ENCODE measurements around the gene MDN1.
"Not testable (repeated sequence)": the region's sequence is repeated elsewhere in the genome, so short reads cannot be mapped to it uniquely, and the experiment has no call there.

MDN1 gene

GRCh38 chr6:89758830-89759229 is 60.8 kb downstream of the MDN1 start:
- Histone ChIP-seq H3K4me1 (ENCODE audit: control insufficient read depth, low read depth, low read length) (no peaks in the 10 kb centered on the region), H3K27me3 (ENCODE audit: control insufficient read depth, insufficient read depth, low read length) (no peaks in the 10 kb centered on the region), H3K4me3 (ENCODE audit: low read length) (no peak overlapping the region), H3K9me3 (ENCODE audit: control insufficient read depth, low read depth, low read length) (no peaks in the 10 kb centered on the region), H3K36me3 (ENCODE audit: control insufficient read depth, low read depth, low read length) (peaks cover 85% of the 10 kb centered on the region), H3K27ac (ENCODE audit: low read length) (no peak overlapping the region), H3K9ac (ENCODE audit: low read length) (no peak overlapping the region)

DNA sequence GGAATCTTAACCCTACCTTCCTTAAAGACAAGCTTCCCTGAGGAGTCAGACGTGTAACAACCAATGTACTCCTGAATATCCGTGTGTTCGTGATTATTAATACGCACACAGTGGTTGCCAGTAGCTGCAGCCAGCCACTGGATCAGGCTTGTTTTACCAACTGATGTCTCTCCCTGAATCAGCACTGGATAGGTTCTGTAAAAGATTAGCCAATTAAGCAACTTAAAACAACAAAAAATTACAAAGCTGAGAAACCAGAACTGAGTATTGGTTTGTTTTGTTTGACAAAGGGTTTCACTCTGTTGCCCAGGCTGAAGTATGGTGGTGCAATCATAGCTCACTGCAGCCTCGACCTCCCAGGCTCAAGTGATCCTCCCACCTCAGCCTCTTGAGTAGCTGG is 69.3 kb downstream of the MDN1 start:
- H3K4me3 ChIP-seq (ENCODE audit: low read length), result no peak overlapping the region
- no peak overlapping the region for H3K9ac ChIP-seq (ENCODE audit: low read length)
- no peaks in the 10 kb centered on the region for H3K4me1 ChIP-seq (ENCODE audit: control insufficient read depth, low read depth, low read length)
- H3K27me3 ChIP-seq (ENCODE audit: control insufficient read depth, insufficient read depth, low read length), result no peaks in the 10 kb centered on the region
- H3K9me3 ChIP-seq (ENCODE audit: control insufficient read depth, low read depth, low read length), result no peaks in the 10 kb centered on the region
- H3K36me3 ChIP-seq (ENCODE audit: control insufficient read depth, low read depth, low read length), result peaks cover 83% of the 10 kb centered on the region
- no peak overlapping the region for H3K27ac ChIP-seq (ENCODE audit: low read length)

DNA sequence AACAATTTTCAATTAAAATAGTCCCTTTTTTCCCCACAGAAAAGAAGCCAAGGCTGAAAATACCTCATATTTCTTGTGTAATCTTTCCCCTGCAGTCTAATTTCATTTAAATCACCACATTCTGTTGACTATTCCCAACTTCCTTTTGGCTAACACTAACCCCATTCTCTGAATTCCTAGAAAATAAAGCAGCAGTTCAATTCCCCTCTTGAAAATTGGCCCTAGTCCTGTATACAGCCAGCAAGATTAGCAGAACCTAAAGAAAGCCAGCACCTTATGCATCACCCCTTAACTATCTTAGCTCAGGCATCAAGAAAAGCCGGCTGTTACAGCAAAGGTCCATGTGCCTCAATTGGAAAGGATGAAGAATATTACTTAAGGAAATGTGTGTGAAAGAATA is 69.7 kb downstream of the MDN1 start:
- H3K4me1 ChIP-seq (ENCODE audit: control insufficient read depth, low read depth, low read length), result no peaks in the 10 kb centered on the region
- no peaks in the 10 kb centered on the region for H3K9me3 ChIP-seq (ENCODE audit: control insufficient read depth, low read depth, low read length)
- no peak overlapping the region for H3K9ac ChIP-seq (ENCODE audit: low read length)
- H3K27ac ChIP-seq (ENCODE audit: low read length), result no peak overlapping the region
- H3K27me3 ChIP-seq (ENCODE audit: control insufficient read depth, insufficient read depth, low read length), result no peaks in the 10 kb centered on the region
- H3K4me3 ChIP-seq (ENCODE audit: low read length), result no peak overlapping the region
- peaks cover 83% of the 10 kb centered on the region for H3K36me3 ChIP-seq (ENCODE audit: control insufficient read depth, low read depth, low read length)

- Histone ChIP-seq H3K4me3 (ENCODE audit: low read length) (no peak overlapping the region), H3K9ac (ENCODE audit: low read length) (no peak overlapping the region), H3K4me1 (ENCODE audit: control insufficient read depth, low read depth, low read length) (no peaks in the 10 kb centered on the region), H3K27ac (ENCODE audit: low read length) (no peak overlapping the region), H3K9me3 (ENCODE audit: control insufficient read depth, low read depth, low read length) (no peaks in the 10 kb centered on the region), H3K27me3 (ENCODE audit: control insufficient read depth, insufficient read depth, low read length) (no peaks in the 10 kb centered on the region), H3K36me3 (ENCODE audit: control insufficient read depth, low read depth, low read length) (peaks cover 86% of the 10 kb centered on the region)
Observed at GRCh38 chr6:89745716-89746115, 73.9 kb downstream of the MDN1 start.

DNA sequence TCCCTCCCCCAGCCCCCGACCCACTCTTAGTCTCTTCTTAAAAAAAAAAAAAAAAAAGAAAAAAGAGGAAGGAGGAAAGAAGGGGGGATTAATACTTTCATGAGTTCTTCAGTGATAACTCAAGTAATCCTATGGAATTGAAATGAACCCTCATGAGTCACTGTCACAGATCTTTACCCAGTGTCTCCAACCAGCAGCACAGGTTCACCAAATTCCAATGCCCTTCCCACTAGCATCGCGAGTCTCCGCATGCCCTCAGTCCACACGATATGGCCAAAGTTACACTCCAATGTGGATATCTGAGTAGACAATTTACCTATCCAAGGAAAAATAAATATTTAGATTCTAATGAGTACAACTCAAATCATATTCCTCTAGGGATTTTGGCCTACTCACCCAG is 74.5 kb downstream of the MDN1 start:
- Histone ChIP-seq H3K4me3 (ENCODE audit: low read length) (no peak overlapping the region), H3K4me1 (ENCODE audit: control insufficient read depth, low read depth, low read length) (no peaks in the 10 kb centered on the region), H3K27me3 (ENCODE audit: control insufficient read depth, insufficient read depth, low read length) (no peaks in the 10 kb centered on the region), H3K9me3 (ENCODE audit: control insufficient read depth, low read depth, low read length) (no peaks in the 10 kb centered on the region), H3K36me3 (ENCODE audit: control insufficient read depth, low read depth, low read length) (peaks cover 87% of the 10 kb centered on the region), H3K9ac (ENCODE audit: low read length) (no peak overlapping the region), H3K27ac (ENCODE audit: low read length) (no peak overlapping the region)

DNA sequence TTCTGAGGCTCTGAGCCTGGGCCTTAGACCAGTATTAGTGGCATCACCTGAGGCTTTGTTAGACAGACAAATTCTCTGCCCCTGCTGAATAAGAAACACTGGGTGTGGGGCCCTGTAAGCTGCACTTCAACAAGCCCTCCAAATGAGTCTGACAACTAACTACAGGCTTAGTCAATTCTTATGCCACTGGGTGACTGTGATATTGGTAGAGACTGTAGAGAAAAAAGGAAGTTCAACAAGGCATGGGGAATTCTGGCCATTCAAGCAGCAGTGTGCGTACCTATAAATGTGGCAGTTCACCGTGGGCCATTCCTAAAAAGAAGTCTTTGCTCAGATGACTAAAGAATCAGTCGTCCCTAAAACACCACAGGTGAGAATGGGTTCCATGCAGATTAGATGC is 82.7 kb downstream of the MDN1 start:
- Histone ChIP-seq H3K9me3 (ENCODE audit: control insufficient read depth, low read depth, low read length) (no peaks in the 10 kb centered on the region), H3K9ac (ENCODE audit: low read length) (no peak overlapping the region), H3K27ac (ENCODE audit: low read length) (no peak overlapping the region), H3K4me1 (ENCODE audit: control insufficient read depth, low read depth, low read length) (no peaks in the 10 kb centered on the region), H3K27me3 (ENCODE audit: control insufficient read depth, insufficient read depth, low read length) (no peaks in the 10 kb centered on the region), H3K4me3 (ENCODE audit: low read length) (no peak overlapping the region), H3K36me3 (ENCODE audit: control insufficient read depth, low read depth, low read length) (peaks cover 80% of the 10 kb centered on the region)

DNA sequence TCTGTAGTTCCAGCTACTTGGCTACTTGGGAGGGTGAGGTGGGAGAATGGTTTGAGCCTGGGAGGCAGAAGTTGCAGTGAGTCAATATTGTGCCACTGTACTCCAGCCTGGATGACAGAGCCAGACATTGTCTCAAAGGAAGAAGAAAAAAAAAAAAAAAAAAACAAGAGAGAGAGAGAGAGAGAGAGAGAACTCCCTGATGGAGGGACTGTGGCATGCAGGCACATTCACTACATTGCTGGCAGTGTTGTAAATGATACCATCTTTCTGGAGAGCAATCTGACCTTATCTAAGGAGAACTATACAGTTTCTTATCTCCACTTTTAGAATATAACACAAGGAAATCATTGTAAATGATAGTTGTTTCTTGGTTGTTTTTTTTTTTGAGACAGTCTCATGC is 85.1 kb downstream of the MDN1 start:
- Histone ChIP-seq H3K4me3 (ENCODE audit: low read length) (no peak overlapping the region), H3K9ac (ENCODE audit: low read length) (no peak overlapping the region), H3K27me3 (ENCODE audit: control insufficient read depth, insufficient read depth, low read length) (no peaks in the 10 kb centered on the region), H3K27ac (ENCODE audit: low read length) (no peak overlapping the region), H3K9me3 (ENCODE audit: control insufficient read depth, low read depth, low read length) (no peaks in the 10 kb centered on the region), H3K36me3 (ENCODE audit: control insufficient read depth, low read depth, low read length) (peaks cover 80% of the 10 kb centered on the region), H3K4me1 (ENCODE audit: control insufficient read depth, low read depth, low read length) (no peaks in the 10 kb centered on the region)

GRCh38 chr6:89731924-89732567 is 87.5 kb downstream of the MDN1 start:
- Histone ChIP-seq H3K4me3 (ENCODE audit: low read length) (no peak overlapping the region), H3K36me3 (ENCODE audit: control insufficient read depth, low read depth, low read length) (peaks cover 85% of the 10 kb centered on the region), H3K4me1 (ENCODE audit: control insufficient read depth, low read depth, low read length) (no peaks in the 10 kb centered on the region), H3K9ac (ENCODE audit: low read length) (no peak overlapping the region), H3K9me3 (ENCODE audit: control insufficient read depth, low read depth, low read length) (no peaks in the 10 kb centered on the region), H3K27ac (ENCODE audit: low read length) (no peak overlapping the region), H3K27me3 (ENCODE audit: control insufficient read depth, insufficient read depth, low read length) (no peaks in the 10 kb centered on the region)

DNA sequence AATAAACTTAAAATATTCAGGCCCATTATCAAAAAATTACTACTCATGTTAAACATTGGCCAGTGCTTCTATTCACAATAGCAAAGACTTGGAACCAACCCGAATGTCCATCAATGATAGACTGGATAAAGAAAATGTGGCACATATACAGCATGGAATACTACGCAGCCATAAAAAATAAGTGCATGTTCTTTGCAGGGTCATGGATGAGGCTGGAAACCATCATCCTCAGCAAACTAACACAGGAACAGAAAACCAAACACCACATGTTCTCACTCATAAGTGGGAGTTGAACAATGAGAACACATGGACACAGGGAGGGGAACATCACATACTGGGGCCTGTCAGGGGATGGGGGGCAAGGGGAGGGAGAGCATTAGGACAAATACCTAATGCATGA is 88.3 kb downstream of the MDN1 start:
- H3K36me3 ChIP-seq (ENCODE audit: control insufficient read depth, low read depth, low read length), result peaks cover 84% of the 10 kb centered on the region
- not testable (repeated sequence) for H3K4me1 ChIP-seq (ENCODE audit: control insufficient read depth, low read depth, low read length); H3K9me3 ChIP-seq (ENCODE audit: control insufficient read depth, low read depth, low read length)

DNA sequence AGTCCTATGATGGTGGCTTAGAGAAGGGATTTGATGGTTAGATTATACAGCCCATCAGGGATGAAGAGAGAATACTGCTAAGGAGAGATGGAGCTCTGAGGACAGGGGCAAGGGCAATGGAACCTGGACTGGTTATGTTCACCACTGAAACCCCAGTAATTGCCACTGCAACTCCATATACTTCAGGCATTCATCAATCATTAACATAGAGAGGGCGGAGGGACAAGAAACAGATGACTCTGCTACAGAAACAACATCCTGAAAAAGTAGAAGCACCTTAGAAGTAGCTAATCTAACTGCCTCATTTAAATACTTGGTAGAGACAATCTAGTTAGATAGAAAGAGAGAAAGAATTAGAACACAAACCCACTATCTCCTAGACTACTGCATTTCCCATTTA is 89.8 kb downstream of the MDN1 start:
- Histone ChIP-seq H3K36me3 (ENCODE audit: control insufficient read depth, low read depth, low read length) (peaks cover 86% of the 10 kb centered on the region), H3K9me3 (ENCODE audit: control insufficient read depth, low read depth, low read length) (no peaks in the 10 kb centered on the region)

More for the DNA sequence above, 88.3 kb downstream of the MDN1 start:
- not testable (repeated sequence) for H3K27me3 ChIP-seq (ENCODE audit: control insufficient read depth, insufficient read depth, low read length); H3K4me3 ChIP-seq (ENCODE audit: low read length); H3K9ac ChIP-seq (ENCODE audit: low read length); H3K27ac ChIP-seq (ENCODE audit: low read length)

DNA sequence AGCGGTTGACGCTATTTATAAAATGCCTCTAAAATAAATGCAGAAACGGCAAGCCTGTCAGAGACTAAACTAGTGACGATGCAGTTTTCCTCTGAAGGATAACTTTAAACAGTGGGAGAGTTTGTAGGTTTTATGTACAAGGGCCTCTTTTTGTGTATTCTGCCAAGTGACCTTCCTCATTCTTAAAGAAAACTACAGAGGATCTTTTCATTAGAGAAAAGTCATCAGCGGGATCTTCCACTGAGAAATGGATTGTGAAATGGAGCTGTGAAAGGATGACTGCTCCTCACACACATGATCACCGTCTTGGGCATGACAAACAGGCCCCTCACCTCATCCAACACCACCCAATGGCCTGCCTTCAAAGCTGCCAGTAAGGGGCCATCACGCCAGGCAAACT is 92.1 kb downstream of the MDN1 start:
- Histone ChIP-seq H3K9me3 (ENCODE audit: control insufficient read depth, low read depth, low read length) (no peaks in the 10 kb centered on the region), H3K9ac (ENCODE audit: low read length) (no peak overlapping the region), H3K4me3 (ENCODE audit: low read length) (no peak overlapping the region), H3K27me3 (ENCODE audit: control insufficient read depth, insufficient read depth, low read length) (no peaks in the 10 kb centered on the region), H3K36me3 (ENCODE audit: control insufficient read depth, low read depth, low read length) (peaks cover 89% of the 10 kb centered on the region), H3K4me1 (ENCODE audit: control insufficient read depth, low read depth, low read length) (no peaks in the 10 kb centered on the region), H3K27ac (ENCODE audit: low read length) (no peak overlapping the region)

More for the DNA sequence above, 89.8 kb downstream of the MDN1 start:
- no peak overlapping the region for H3K9ac ChIP-seq (ENCODE audit: low read length)
- H3K27ac ChIP-seq (ENCODE audit: low read length), result no peak overlapping the region
- H3K27me3 ChIP-seq (ENCODE audit: control insufficient read depth, insufficient read depth, low read length), result no peaks in the 10 kb centered on the region
- H3K4me1 ChIP-seq (ENCODE audit: control insufficient read depth, low read depth, low read length), result no peaks in the 10 kb centered on the region
- no peak overlapping the region for H3K4me3 ChIP-seq (ENCODE audit: low read length)

GRCh38 chr6:89724981-89725380 is 94.6 kb downstream of the MDN1 start:
- H3K27ac ChIP-seq (ENCODE audit: low read length), result no peak overlapping the region
- no peaks in the 10 kb centered on the region for H3K27me3 ChIP-seq (ENCODE audit: control insufficient read depth, insufficient read depth, low read length)
- no peaks in the 10 kb centered on the region for H3K9me3 ChIP-seq (ENCODE audit: control insufficient read depth, low read depth, low read length)
- no peaks in the 10 kb centered on the region for H3K4me1 ChIP-seq (ENCODE audit: control insufficient read depth, low read depth, low read length)
- H3K4me3 ChIP-seq (ENCODE audit: low read length), result no peak overlapping the region
- no peak overlapping the region for H3K9ac ChIP-seq (ENCODE audit: low read length)
- H3K36me3 ChIP-seq (ENCODE audit: control insufficient read depth, low read depth, low read length), result peaks cover 88% of the 10 kb centered on the region

All from iPS-18a (cell line).